Hepatic stellate cell (primary cell): Measurements from ENCODE around the gene METTL17.

Experiments
- DNase-seq: peaks from one replicate; pipeline ENCODE4 v3.0.0; 2011; ENCODE audit warnings: low spot score

The METTL17 gene

DNA sequence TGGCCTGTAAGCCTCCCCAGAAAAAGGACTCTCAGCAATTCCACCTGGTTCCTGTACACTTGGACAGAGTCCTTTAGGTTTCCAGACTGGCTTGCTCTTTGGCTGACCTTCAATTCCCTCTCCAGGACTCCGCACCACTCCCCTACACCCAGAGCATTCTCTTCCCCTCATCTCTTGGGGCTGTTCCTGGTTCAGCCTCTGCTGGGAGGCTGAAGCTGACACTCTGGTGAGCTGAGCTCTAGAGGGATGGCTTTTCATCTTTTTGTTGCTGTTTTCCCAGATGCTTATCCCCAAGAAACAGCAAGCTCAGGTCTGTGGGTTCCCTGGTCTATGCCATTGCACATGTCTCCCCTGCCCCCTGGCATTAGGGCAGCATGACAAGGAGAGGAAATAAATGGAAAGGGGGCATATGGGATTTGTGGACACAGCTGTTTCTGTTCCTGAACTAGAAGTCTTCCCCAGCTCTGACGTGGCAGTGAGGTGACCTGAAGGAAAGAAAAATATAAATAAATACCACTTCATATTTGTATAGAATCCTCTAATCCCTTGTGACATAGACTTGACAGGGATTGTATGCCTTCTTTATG is 53.7 kb downstream of the METTL17 start:
- DNase-seq = no peak

DNA sequence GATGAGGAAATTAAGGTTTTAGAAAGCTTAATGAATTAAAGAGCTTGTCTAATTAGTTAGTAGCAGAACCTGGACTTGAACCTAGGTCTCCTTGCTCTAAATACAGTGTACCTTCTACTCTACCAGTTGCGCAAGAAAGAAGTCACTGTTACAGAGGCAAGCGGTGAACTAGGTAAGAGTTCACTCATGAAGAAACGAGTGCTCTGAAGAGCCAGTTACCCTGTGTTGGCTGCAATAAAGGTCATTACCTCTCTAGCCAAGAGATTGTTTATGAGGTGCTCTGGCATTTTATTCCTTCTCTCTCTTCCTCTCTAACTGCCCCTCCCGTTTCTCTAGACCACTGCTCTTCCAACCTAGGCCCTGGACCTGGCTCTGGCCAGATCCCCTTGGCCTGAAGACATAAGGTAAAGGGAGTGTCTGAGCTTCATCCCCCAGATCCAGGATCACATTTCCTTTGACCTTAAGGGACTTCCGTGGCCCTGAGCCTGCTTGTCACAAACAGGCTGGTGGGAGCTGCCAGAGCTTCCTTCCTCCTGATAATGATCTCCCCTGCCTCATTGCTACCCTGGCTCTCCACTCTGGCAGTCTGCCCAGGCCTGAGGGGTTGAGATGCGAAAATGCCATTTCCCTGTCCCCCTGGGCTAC is 54.3 kb downstream of the METTL17 start:
- DNase-seq = no peak
